ENCODE data around the gene ASIC4.

The ASIC4 gene

DNA sequence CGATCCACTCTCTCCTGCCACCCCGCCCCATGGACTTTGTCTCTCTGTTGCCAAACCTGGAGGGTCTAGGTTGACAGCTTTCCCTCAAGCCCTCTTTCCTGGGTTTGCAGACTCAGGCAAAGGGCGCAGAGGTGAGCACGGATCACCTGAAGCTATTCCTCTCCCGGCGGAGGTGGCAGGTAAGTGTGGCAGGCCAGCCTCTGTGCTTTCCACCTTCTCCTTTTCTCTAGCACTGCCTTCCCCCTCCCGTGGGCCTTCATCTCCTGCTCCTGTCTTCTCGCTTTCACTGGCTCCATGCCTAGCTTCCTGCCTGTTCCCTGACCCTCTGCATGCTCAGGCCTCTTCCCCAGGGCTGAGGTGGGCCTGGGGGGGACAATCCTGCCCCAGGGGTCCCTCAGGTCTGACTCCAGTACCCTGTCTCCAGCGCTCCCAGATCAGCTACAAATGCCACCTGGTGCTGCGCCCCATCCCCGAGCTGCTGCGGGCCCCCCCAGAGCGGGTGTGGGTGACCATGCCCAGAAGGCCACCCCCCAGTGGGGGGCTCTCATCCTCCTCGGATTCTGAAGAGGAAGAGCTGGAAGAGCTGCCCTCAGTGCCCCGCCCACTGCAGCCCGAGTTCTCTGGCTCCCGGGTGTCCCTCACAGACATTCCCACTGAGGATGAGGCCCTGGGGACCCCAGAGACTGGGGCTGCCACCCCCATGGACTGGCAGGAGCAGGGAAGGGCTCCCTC, 31.4 kb upstream of the ASIC4 start:
- DNase-seq = no peak

DNA sequence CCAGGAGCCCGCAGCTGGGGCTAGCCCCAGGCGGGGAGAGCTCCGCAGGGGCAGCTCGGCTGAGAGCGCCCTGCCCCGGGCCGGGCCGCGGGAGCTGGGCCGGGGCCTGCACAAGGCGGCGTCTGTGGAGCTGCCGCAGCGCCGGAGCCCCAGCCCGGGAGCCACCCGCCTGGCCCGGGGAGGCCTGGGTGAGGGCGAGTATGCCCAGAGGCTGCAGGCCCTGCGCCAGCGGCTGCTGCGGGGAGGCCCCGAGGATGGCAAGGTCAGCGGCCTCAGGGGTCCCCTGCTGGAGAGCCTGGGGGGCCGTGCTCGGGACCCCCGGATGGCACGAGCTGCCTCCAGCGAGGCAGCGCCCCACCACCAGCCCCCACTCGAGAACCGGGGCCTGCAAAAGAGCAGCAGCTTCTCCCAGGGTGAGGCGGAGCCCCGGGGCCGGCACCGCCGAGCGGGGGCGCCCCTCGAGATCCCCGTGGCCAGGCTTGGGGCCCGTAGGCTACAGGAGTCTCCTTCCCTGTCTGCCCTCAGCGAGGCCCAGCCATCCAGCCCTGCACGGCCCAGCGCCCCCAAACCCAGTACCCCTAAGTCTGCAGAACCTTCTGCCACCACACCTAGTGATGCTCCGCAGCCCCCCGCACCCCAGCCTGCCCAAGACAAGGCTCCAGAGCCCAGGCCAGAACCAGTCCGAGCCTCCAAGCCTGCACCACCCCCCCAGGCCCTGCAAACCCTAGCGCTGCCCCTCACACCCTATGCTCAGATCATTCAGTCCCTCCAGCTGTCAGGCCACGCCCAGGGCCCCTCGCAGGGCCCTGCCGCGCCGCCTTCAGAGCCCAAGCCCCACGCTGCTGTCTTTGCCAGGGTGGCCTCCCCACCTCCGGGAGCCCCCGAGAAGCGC, 30.6 kb upstream of the ASIC4 start:
- no peak for DNase-seq

DNA sequence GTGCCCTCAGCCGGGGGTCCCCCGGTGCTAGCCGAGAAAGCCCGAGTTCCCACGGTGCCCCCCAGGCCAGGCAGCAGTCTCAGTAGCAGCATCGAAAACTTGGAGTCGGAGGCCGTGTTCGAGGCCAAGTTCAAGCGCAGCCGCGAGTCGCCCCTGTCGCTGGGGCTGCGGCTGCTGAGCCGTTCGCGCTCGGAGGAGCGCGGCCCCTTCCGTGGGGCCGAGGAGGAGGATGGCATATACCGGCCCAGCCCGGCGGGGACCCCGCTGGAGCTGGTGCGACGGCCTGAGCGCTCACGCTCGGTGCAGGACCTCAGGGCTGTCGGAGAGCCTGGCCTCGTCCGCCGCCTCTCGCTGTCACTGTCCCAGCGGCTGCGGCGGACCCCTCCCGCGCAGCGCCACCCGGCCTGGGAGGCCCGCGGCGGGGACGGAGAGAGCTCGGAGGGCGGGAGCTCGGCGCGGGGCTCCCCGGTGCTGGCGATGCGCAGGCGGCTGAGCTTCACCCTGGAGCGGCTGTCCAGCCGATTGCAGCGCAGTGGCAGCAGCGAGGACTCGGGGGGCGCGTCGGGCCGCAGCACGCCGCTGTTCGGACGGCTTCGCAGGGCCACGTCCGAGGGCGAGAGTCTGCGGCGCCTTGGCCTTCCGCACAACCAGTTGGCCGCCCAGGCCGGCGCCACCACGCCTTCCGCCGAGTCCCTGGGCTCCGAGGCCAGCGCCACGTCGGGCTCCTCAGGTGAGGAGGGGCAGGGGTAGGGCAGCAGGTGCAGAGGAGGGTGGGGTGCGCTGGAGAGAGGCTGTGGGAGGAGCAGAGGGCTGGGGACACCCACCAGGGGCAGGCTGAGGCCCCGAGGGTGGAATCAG, 29.7 kb upstream of the ASIC4 start:
- no peak for DNase-seq

DNA sequence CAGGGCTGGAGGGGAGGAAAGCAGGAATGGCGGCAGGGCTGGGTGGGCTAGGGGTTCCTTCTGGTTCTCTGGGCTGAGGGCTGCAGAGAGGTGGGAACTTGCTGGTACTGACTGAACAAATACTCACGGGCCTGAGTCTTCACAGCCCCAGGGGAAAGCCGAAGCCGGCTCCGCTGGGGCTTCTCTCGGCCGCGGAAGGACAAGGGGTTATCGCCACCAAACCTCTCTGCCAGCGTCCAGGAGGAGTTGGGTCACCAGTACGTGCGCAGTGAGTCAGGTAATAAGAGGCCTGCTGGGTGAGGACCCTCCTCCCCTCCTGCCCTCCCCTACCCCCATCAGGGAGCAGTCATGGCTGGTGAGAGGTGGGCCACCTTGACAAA, 29.1 kb upstream of the ASIC4 start:
- no peak for DNase-seq

DNA sequence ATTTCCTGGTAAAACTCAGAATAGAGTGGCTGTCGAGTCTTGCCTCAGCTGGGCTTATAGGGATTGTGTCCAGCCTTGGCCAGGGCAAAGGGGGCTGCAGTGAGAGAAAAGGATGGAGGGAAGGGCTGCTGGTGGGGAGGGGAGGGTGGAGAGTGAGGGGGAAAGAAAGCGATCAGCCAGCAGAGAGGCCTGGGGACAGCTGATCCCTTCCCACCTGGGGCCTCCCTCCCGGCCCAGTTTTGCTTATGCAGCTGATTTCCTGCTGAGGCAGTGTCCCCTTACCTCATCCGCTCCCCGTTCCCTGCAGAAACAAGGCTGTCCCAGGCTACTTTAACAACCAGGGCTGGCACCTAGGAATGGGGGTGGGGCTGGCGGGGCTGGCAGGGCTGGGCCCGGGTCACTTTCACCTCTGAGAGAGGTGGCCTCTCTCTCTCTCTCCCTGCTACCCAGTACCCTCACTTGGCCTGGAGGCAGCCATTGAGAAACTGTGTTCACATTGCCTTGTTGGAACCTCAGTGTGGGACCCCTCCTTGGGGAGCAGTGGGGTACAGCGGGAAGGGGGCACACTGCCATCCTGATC, 27.8 kb upstream of the ASIC4 start:
- no peak for DNase-seq

DNA sequence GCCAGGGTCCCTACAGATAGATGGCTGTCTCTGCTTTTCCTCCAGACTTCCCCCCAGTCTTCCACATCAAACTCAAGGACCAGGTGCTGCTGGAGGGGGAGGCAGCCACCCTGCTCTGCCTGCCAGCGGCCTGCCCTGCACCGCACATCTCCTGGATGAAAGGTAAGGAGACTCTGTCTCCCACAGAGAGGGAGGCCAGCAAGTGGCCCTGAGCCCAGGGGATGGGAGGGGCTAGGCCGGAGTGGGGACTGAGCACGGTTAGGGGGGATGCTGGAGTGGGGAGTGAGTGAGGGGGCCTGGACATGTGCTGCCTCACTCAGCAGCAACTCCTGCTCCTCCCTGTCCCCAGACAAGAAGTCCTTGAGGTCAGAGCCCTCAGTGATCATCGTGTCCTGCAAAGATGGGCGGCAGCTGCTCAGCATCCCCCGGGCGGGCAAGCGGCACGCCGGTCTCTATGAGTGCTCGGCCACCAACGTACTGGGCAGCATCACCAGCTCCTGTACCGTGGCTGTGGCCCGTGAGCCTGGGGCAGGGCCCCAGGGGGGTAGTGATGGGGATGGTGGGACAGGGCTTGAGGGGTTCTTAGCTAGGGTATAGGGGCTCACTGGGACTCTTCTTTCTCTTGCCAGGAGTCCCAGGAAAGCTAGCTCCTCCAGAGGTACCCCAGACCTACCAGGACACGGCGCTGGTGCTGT, 26.0 kb upstream of the ASIC4 start:
- no peak for DNase-seq

DNA sequence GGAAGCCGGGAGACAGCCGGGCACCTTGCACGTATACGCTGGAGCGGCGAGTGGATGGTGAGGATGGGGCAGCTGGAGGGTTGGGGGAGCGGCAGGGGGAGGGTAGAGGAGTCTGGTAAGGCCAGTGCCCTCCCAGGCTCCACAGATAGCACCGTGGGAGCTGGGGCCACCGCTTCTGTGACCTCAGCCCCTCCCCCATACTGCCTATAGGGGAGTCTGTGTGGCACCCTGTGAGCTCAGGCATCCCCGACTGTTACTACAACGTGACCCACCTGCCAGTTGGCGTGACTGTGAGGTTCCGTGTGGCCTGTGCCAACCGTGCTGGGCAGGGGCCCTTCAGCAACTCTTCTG, 25.5 kb upstream of the ASIC4 start:
- no peak for DNase-seq

DNA sequence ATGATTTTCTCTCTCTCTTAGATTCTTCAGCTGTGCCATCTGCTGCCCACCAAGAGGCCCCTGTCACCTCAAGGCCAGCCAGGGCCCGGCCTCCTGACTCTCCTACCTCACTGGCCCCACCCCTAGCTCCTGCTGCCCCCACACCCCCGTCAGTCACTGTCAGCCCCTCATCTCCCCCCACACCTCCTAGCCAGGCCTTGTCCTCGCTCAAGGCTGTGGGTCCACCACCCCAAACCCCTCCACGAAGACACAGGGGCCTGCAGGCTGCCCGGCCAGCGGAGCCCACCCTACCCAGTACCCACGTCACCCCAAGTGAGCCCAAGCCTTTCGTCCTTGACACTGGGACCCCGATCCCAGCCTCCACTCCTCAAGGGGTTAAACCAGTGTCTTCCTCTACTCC, 25.0 kb upstream of the ASIC4 start:
- no peak for DNase-seq

DNA sequence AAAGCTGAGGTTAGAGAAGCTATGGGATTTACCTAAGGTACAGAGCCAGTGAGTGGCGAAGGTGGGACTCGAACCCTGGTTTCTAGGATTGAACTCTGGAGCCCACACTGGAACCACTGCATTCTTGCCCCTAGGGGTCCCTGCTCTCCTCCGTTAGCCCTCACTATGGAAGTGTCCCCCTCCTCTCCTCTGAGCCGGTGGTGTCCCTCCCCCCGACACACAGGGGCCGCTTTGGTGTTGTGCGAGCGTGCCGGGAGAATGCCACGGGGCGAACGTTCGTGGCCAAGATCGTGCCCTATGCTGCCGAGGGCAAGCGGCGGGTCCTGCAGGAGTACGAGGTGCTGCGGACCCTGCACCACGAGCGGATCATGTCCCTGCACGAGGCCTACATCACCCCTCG, 24.1 kb upstream of the ASIC4 start:
- DNase-seq = no peak

DNA sequence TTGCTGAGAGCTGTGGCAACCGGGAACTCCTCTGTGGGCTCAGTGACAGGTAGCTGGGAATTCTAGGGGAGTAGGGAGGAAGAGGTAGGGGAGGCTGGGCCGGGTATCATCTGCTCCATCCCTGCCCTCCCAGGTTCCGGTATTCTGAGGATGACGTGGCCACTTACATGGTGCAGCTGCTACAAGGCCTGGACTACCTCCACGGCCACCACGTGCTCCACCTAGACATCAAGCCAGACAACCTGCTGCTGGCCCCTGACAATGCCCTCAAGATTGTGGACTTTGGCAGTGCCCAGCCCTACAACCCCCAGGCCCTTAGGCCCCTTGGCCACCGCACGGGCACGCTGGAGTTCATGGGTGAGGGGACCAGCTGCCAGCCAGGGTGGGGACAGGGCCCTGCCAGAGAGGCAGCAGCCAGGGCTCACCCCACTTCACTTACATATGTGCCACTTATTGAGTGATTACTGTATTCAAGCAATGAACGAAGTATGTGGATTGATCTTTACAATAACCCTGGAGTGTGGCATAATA, 23.6 kb upstream of the ASIC4 start:
- no peak for DNase-seq

DNA sequence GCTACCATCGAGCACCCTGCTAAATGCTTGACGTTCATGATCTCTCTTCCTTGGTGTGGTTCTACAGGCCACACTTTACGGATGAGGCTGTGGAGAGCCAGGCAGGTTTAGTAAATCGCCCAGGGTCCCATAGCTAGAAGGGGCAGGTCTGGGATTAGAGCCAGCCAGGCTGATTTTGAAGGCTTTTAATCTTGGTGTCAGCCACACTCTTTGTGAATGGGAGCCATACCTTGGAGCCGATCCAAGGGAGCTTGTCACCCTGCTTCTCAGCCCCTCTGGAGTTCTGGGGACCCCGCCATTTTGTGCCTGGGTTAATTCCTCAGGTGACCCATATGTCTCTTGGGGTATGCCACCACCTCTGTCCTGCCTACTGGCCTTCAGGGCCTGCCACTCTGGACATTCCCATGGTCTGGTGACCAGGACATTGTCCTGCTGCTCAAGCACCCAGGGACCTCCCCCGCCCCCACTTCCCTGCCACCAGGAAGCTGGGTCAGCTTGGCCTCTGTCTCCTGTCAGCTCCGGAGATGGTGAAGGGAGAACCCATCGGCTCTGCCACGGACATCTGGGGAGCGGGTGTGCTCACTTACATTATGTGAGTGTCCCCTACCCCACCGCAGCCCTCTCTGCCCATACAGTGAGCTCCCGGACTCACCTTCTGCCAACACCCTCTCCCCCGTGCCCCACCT, 22.9 kb upstream of the ASIC4 start:
- no peak for DNase-seq

DNA sequence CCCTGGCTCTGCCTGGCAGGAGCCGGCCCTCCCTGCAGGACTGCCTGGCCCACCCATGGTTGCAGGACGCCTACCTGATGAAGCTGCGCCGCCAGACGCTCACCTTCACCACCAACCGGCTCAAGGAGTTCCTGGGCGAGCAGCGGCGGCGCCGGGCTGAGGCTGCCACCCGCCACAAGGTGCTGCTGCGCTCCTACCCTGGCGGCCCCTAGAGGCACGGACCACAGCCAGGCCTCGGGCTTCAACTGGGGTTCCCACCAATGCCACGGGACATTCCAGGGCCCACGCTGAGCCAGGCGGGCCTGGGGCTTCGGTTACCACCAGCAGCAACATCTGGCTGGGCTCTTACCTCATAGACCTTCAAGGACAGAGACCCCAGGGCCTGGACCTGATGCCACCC, 21.7 kb upstream of the ASIC4 start:
- DNase-seq = no peak

DNA sequence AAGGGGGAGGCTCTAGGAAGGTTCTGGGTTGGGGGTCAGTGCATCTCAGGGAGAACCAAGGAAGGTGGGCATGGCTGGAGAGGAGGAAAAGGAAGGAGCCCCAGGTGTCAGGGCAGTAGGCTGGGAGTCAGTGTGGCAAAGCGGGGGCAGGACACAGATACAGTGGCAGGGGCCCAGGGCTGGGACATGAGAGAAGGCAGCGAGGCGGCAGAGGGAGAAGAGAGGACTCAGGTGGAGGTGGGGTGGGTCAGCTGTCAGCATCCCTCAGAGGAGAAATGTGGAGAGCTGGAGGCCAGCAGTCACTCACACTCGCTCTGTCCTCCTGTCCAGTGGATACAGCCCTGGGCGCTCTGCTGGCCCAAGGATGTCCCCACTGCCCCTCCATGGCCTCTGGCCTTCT, 21.2 kb upstream of the ASIC4 start:
- DNase-seq = no peak

DNA sequence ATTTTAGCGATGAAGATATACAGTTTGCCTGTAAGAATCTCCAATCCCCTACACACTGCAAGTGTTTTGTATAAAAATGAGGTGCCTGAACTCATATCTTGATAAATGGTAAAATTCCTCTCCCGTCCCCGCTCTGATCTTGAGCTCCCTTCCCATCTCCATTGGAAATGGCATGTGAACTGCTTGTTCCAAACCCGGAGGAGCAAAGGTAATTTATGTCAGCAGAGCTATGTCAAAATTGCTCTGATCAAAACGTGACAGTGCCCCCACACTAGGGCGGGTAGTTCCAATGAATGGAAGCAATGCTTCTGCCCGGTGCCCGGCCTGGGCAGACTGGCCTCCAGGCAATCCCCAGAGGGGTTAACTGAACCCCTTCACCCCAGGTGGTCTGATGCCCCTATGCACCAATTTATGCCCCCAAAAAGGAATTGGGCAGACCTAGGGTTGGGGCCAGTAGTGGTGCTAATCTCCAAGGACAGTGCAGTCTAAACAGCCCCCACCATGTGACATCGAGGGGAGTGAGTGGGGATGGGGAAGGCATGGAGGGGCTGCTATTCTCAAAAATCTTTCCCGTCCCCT, 19.2 kb upstream of the ASIC4 start:
- DNase-seq = no peak

DNA sequence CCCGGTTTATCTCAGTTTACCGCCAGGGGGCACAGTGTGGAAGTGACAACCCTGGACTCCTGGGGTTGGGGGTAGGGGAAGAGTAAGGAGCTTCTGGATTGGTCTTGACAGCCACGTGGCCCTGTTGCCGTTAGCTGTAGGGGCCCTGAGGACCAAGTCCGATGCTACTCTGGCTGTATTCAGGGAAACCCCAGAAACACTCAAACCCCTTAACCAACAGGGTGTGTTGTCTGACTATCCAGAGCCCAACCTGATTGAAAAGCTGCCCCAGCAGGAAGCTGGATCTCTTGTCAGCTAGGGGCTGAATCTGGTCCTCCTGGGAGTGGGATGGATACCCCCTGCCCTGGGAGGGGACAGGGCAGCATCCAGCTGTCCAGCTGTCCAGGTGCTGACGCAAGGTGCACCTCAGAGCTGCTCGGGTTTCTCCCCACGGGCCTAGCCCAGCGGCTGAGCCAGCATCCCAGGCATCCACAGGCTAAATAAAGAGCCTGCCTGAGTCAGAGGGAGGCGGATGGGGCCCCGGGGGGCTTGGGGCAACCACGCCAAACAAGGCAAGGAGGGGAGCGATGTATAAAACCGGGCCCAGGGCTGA, 18.7 kb upstream of the ASIC4 start:
- DNase-seq = no peak

DNA sequence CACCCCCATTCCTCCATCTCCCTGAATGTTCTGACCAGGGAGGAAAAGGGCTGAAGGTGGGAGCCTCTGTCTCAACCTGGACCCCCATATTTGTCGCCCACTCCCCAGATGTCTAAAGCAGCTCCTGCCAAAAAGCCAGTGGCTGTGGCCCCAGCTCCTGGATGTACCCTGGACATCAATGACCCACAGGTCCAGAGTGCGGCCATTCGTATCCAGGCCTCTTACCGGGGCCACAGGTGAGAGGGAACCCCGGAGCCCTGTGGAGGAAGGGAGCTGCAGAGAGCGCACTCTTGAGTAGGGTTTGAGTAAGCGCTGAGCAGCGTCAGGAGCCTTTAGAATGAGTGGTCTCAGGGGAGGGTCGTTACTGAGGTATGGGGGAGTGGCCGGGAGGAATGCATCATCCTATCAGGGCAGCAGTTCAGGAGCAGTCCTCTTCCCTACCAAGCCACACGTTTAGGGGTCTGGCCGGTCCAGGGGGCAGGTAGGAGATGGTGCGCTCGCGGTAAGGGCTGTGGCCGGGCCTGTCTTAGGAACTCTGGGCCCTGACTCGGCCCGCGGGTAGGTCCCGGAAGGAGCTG, 17.9 kb upstream of the ASIC4 start:
- no peak for DNase-seq

DNA sequence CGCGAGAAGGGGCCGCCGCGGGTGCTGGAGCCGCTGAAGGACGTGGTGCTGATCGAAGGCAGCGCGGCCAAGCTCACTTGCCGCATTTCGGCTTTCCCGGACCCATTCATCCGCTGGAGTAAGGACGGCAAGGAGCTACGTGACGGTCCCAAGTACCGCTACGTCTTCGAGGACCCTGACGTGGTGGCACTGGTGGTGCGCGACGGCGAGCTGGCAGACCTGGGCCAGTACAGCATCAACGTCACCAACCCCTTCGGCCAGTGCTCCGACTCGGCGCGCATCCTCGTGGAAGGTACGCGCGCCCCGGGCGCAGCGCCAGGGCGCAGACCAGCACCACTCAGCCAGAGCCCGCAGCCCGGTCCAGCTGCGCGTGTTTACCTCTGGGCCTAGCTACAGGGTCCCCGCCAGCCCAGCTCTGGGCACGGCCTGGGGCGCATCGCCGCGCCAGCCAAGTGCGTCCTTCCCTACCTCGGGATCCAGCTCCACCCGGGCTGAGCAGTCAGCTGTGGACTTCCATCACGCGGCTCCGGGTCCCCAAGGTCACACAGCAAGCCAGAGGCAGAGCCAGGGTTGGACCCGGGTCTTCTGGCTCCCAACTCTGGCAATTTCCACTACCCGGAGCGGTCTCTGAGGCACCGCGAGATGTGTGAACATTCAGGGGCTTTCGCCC, 17.3 kb upstream of the ASIC4 start:
- no peak for DNase-seq

DNA sequence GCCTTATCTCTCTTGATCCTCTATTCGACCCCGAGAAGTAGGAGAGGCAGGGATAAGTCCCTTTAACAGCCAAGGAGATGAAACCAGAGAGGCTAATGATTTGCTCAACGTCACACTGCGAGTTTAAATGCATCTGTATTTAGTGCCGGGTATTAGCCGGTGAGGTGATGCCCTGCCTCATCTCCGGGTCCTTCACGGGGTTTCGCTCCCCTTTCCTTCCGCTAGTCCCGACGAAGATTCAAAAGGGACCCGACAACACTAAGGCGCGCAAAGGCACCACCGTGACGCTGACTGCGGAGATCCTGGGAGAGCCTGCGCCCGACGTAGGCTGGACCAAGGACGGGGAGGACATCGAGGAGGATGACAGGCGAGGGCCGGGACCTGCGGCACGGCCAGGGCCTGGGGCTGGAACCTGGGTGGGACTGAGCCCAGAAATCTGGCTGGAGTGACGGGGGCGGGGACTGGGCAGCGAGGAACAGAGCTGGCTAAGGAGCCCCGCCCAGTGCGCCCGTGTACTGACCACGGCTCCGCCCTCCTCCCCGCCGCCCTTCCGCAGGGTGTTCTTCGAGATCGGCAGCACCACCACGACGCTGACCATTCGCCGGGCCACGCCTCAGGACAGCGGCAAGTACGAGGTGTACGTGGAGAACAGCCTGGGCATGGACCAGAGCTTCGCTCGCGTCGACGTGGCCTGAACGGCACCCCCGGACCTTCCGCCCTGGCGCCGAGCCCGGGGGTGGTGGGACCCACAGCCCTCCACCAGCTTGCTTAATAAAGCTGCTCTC, 16.6 kb upstream of the ASIC4 start:
- DNase-seq = no peak
